K562 (cell line): ENCODE measurements around the gene BIRC6.

Experiments
- CHD4 ChIP-seq: fragments of 200-600 bp; sonication (generic); IDR thresholded peaks from 3 replicates; pipeline ENCODE4 v1.6.1; 2012; ENCODE audit warnings: low read depth, mild to moderate bottlenecking, mixed read lengths, low read length, inconsistent platforms; ENCODE audit not compliant: insufficient read depth, insufficient replicate concordance, poor library complexity, severe bottlenecking
- FIP1L1 ChIP-seq: fragments of 200-400 bp; formaldehyde crosslinking; IDR thresholded peaks from 2 replicates; pipeline ENCODE4 v1.6.1; 2018; ENCODE audit warnings: mild to moderate bottlenecking, low read depth, low read length; ENCODE audit not compliant: poor library complexity, severe bottlenecking
- MAZ ChIP-seq, 2 experiments: fragments of 450-650 bp in 1 of 2; sonication (generic) in 1 of 2; formaldehyde crosslinking; IDR thresholded peaks in 1 of 2; conservative IDR thresholded peaks in 1 of 2; 2 replicates each; pipeline versions ENCODE4 v1.4.0 to v1.5.0; 2020; ENCODE audit warnings: mild to moderate bottlenecking in 1 of 2, missing genetic modification reagents in 1 of 2
- MXI1 ChIP-seq: IDR thresholded peaks from 2 replicates; pipeline ENCODE4 v1.6.1; 2011; ENCODE audit warnings: low read depth, mild to moderate bottlenecking, improper control_type of control experiment, low read length
- RB1 ChIP-seq: fragments of 450-650 bp; IDR thresholded peaks from 2 replicates; pipeline ENCODE4 v1.6.1; 2017; ENCODE audit warnings: low read depth, mild to moderate bottlenecking
- ZNF263 ChIP-seq: sonication (generic); formaldehyde crosslinking; IDR thresholded peaks from 2 replicates; pipeline ENCODE4 v1.8.0; 2022; ENCODE audit warnings: mild to moderate bottlenecking, missing genetic modification reagents, borderline replicate concordance

DNA sequence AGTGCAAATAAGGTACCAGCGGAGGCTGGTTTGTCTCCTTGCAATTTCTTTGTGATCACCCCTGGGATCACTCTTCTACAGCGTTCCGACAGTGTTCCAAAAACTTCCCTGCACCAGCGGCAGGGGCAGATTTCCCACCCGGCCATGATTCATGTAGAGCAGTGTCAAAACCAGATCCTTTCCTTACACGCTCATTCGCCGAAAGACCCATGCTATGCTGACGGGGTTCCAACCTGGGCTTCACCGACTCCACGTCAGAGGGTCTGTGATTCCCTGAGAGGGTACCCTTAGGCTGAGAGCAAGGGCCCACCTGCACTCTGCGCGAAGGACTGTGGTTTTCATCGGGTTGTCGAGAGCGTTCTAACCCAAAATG lies 270.6 kb downstream of the BIRC6 start:
- TF ChIP-seq FIP1L1 (no peak), CHD4 (no peak), RB1 (no peak), MAZ (CRISPR knock-in tag; conservative IDR thresholded peaks at IDR 0.05 in 1 of 2, IDR thresholded peaks at IDR 0.05 in 1 of 2) (no peak), MXI1 (no peak), ZNF263 (no peak)
